Memory B cell (primary cell): ENCODE measurements around the gene UNC13B.

Experiments
- ATAC-seq: fragments of 150-1000 bp; cut with Tn5 transposase; 2 replicates; pipeline ENCODE4 v1.10.0; 2021; ENCODE audit warnings: low read depth, mild to moderate bottlenecking, moderate library complexity
- DNase-seq, 2 donors: peaks; one replicate each; pipeline ENCODE4 v3.0.0; 2022; ENCODE audit warnings: low spot score in 2 of 2
- H3K27ac Mint-ChIP-seq: one replicate; pipeline ENCODE4 v1.8.0; 2022; ENCODE audit warnings: mild to moderate bottlenecking, moderate library complexity, mixed read lengths
- H3K27me3 Mint-ChIP-seq: one replicate; pipeline ENCODE4 v1.8.0; 2022; ENCODE audit warnings: mixed read lengths
- H3K36me3 Mint-ChIP-seq: one replicate; pipeline ENCODE4 v1.8.0; 2022; ENCODE audit warnings: mild to moderate bottlenecking, mixed read lengths
- H3K4me1 Mint-ChIP-seq: one replicate; pipeline ENCODE4 v1.8.0; 2022; ENCODE audit warnings: mixed read lengths
- H3K4me3 Mint-ChIP-seq: one replicate; pipeline ENCODE4 v1.8.0; 2022; ENCODE audit warnings: mild to moderate bottlenecking, moderate library complexity, mixed read lengths
- H3K9me3 Mint-ChIP-seq: one replicate; pipeline ENCODE4 v1.8.0; 2022; ENCODE audit warnings: mixed read lengths

The UNC13B gene

DNA sequence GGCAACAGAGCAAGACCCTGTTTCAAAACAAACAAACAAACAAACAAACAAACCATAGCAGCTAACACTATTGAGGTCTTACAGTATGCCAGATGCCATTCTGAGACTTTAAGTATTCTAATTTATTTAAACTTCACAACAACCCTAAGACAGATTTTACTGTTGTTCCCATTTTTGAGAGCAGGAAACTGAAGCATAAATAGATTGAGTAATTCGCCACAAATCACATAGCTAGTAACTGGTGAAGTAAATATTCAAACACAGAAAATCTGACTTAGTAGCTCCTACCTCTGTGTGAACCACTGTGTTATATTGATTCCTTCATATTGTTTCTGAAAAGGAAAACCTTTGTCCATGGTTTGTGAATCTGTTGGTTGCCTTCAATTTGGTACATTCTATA lies 98.4 kb downstream of the UNC13B start:
- ATAC-seq (no peak), DNase-seq (no peak)
- no peaks in the 10 kb centered on the region for H3K9me3 Mint-ChIP-seq

DNA sequence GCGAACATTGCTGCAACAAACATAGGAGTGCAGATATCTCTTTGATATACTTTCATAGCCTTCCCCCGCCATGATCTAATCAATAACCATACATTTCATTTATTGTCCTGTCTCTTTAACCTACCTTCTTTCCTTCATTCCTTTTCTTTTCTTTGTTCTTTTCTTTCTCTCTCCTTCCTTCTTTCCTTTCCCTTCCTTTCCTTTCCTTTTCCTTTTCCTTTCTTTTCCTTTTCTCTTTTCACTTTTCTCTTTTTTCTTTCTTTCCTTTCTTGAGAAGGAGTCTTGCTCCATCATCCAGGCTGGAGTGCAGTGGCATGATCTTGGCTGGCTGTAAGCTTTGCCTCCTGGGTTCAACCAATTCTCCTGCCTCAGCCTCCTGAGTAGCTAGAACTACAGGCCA lies 100.3 kb downstream of the UNC13B start:
- H3K4me3 Mint-ChIP-seq, result no peak overlapping the region
- peaks cover 1% of the 10 kb centered on the region for H3K27me3 Mint-ChIP-seq
- no peaks in the 10 kb centered on the region for H3K9me3 Mint-ChIP-seq
- H3K36me3 Mint-ChIP-seq, result no peaks in the 10 kb centered on the region
- DNase-seq (no peak), ATAC-seq (no peak)
- no peaks in the 10 kb centered on the region for H3K4me1 Mint-ChIP-seq
- no peak overlapping the region for H3K27ac Mint-ChIP-seq

More for the DNA sequence above, 98.4 kb downstream of the UNC13B start:
- Mint-ChIP-seq H3K27me3 (peaks cover 1% of the 10 kb centered on the region), H3K4me3 (no peak overlapping the region), H3K36me3 (no peaks in the 10 kb centered on the region), H3K4me1 (no peaks in the 10 kb centered on the region), H3K27ac (no peak overlapping the region)

DNA sequence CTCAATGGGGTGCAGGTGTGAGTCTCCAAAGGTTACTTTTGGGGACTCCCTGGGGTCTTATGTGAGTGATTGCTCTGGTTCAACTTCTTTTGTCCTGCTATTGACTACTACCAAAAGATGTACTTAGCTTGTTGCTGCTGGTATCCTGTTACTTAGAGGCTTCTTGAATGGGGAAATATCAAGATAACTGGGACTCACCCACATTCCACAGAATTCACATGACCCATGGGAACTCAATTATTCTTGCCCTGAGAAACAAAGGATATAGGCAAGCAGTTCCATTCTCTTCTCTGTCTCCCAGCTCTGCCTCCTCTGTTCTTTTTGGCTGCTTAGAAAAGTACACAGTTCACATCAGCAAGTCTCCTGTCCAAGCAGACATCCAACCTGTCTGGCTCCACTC lies 105.9 kb downstream of the UNC13B start:
- H3K27ac Mint-ChIP-seq, result no peak overlapping the region
- no peaks in the 10 kb centered on the region for H3K36me3 Mint-ChIP-seq
- ATAC-seq, result no peak
- H3K4me1 Mint-ChIP-seq, result no peaks in the 10 kb centered on the region
- no peak for DNase-seq
- peaks cover 16% of the 10 kb centered on the region for H3K27me3 Mint-ChIP-seq
- no peak overlapping the region for H3K4me3 Mint-ChIP-seq
- no peaks in the 10 kb centered on the region for H3K9me3 Mint-ChIP-seq

DNA sequence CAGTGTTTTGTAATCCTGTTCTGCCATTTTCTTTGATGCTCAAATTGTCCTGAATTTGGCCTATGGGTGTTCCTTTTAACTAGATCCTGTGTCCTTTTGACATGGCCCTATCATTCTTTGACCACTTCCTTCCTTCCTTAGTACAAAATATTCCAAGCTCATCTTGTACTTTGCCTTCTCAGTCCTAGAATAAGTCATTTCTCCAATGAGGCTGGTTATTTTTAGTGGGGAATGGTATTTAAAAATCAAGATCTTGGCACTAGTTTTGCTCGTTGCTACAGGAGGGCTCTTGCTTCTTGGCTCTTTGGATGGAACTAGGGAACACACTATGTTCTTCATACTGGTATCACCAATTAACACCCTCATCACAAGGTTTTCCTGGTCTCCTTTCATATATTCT lies 108.1 kb downstream of the UNC13B start:
- no peak overlapping the region for H3K27ac Mint-ChIP-seq
- no peak for ATAC-seq
- no peak for DNase-seq
- no peak overlapping the region for H3K4me3 Mint-ChIP-seq
- no peaks in the 10 kb centered on the region for H3K4me1 Mint-ChIP-seq
- peaks cover 19% of the 10 kb centered on the region for H3K27me3 Mint-ChIP-seq
- no peaks in the 10 kb centered on the region for H3K9me3 Mint-ChIP-seq
- H3K36me3 Mint-ChIP-seq, result no peaks in the 10 kb centered on the region

DNA sequence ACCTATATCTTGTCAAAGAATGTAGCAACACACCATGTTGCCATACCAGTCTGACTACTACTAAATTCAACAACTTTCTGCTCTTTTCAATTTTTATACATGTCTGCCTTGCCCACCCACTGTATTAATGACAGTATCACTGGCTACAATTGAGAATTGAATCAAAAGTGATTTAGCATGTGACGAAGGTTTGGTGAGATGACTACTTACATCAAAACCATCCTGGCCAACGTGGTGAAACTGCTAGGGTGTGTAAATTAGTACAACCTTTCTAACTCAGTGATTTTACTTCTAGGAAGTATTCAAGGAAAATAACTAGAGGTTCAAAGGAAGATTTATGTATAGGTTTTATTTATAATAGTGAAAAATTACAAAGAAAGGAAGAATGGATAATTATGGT lies 109.8 kb downstream of the UNC13B start:
- peaks cover 19% of the 10 kb centered on the region for H3K27me3 Mint-ChIP-seq
- DNase-seq, result no peak
- H3K36me3 Mint-ChIP-seq, result no peaks in the 10 kb centered on the region

GRCh38 chr9:35272989-35273388 lies 111.2 kb downstream of the UNC13B start:
- peaks cover 2% of the 10 kb centered on the region for H3K4me1 Mint-ChIP-seq
- no peak for DNase-seq
- H3K4me3 Mint-ChIP-seq, result no peak overlapping the region
- H3K27me3 Mint-ChIP-seq, result peaks cover 13% of the 10 kb centered on the region
- ATAC-seq, result no peak
- H3K36me3 Mint-ChIP-seq, result no peaks in the 10 kb centered on the region
- H3K9me3 Mint-ChIP-seq, result no peaks in the 10 kb centered on the region
- H3K27ac Mint-ChIP-seq, result no peak overlapping the region

More for the DNA sequence above, 109.8 kb downstream of the UNC13B start:
- Mint-ChIP-seq H3K4me1 (no peaks in the 10 kb centered on the region), H3K27ac (no peak overlapping the region), H3K9me3 (no peaks in the 10 kb centered on the region), H3K4me3 (no peak overlapping the region)
- no peak for ATAC-seq

- DNase-seq (no peak), ATAC-seq (no peak)
- Mint-ChIP-seq H3K36me3 (no peaks in the 10 kb centered on the region), H3K4me3 (no peak overlapping the region), H3K27me3 (peaks cover 11% of the 10 kb centered on the region), H3K9me3 (no peaks in the 10 kb centered on the region), H3K27ac (no peak overlapping the region), H3K4me1 (peaks cover 2% of the 10 kb centered on the region)
These were observed 111.8 kb downstream of the UNC13B start for GRCh38 chr9:35273591-35273990.

- Mint-ChIP-seq H3K4me1 (peaks cover 2% of the 10 kb centered on the region), H3K4me3 (no peak overlapping the region), H3K9me3 (no peaks in the 10 kb centered on the region), H3K27me3 (peaks cover 12% of the 10 kb centered on the region), H3K36me3 (no peaks in the 10 kb centered on the region), H3K27ac (no peak overlapping the region)
- no peak for ATAC-seq
- DNase-seq, result no peak
These were observed 113.2 kb downstream of the UNC13B start for GRCh38 chr9:35274993-35275392.

DNA sequence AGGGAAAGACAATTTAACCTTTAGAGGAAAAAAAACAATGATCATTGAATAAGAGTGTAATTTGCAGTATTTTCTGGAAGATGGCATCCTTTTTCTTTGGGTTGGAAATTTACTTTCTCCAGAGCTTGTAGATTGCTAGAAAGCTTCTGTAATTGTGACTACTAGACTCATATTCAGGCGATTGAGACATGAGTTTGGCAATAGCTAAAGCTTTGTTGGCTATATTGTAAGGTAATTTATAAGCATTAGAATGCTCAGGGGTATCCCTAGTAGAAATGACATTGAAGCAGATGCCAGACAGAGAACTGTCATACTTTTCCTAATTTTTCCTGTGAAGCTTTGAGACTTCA lies 115.3 kb downstream of the UNC13B start:
- no peak overlapping the region for H3K27ac Mint-ChIP-seq
- DNase-seq, result no peak
- peaks cover 2% of the 10 kb centered on the region for H3K4me1 Mint-ChIP-seq
- H3K27me3 Mint-ChIP-seq, result peaks cover 8% of the 10 kb centered on the region
- no peaks in the 10 kb centered on the region for H3K9me3 Mint-ChIP-seq
- no peak overlapping the region for H3K4me3 Mint-ChIP-seq
- H3K36me3 Mint-ChIP-seq, result no peaks in the 10 kb centered on the region
- no peak for ATAC-seq

DNA sequence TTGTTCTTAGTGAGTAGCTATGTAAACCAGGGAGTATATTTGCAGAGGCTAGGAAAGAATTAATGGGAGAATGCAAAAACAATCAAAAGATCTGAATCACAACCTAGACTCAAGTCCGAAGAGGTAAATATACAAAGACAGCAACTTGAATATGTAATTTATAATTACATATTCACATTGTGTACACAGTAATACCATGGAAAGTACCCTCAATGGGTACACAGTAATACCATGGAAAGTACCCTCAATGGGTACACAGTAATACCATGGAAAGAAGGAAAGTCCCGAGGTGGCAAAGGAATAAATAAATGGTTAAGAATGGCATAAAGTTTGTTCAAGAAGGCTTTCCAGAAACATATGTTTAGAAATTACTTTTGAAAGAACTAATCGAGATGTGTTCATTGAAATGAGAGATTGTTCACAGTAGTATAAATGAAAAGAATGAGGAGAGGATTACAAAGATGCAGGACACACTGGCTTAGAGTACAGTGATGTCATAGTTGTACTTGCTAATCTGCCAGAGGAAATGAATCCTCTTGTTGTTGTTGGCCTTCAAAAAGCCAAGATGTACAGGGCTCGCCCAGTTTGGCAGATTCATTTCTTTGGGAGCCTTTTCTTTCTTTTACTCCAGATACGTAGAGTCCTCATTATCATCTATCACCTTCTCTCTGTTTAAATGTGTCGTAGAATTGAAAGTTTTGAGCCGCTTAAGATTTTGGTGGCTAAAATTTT lies 116.0 kb downstream of the UNC13B start:
- no peak for DNase-seq
- peaks cover 10% of the 10 kb centered on the region for H3K27me3 Mint-ChIP-seq
- no peak for ATAC-seq

DNA sequence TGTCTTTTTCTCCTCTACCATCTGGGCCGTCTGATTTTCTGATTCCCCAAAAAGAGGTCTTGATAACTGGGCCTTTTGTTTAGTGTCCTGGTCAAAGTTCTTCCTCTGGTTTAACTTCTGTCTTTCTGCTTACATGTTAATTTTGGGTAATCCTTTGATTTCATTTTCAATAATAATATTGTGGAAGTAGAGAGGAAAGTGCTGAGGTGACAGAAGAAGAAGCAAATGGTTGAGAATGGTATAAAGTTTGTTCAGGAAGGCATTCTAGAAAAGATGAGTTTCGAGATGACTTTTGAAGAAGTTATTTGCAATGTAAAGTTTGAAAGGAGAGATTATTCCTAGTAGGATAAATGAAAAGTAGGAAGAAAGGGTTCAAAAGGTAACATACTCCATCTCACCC lies 118.1 kb downstream of the UNC13B start:
- Mint-ChIP-seq H3K9me3 (no peaks in the 10 kb centered on the region), H3K27ac (no peak overlapping the region), H3K4me3 (no peak overlapping the region), H3K27me3 (peaks cover 12% of the 10 kb centered on the region), H3K4me1 (peaks cover 2% of the 10 kb centered on the region), H3K36me3 (no peaks in the 10 kb centered on the region)
- no peak for DNase-seq
- no peak for ATAC-seq

More for the DNA sequence above, 116.0 kb downstream of the UNC13B start:
- no peaks in the 10 kb centered on the region for H3K36me3 Mint-ChIP-seq
- H3K27ac Mint-ChIP-seq, result no peak overlapping the region
- H3K4me1 Mint-ChIP-seq, result peaks cover 2% of the 10 kb centered on the region
- H3K4me3 Mint-ChIP-seq, result no peak overlapping the region
- no peaks in the 10 kb centered on the region for H3K9me3 Mint-ChIP-seq

DNA sequence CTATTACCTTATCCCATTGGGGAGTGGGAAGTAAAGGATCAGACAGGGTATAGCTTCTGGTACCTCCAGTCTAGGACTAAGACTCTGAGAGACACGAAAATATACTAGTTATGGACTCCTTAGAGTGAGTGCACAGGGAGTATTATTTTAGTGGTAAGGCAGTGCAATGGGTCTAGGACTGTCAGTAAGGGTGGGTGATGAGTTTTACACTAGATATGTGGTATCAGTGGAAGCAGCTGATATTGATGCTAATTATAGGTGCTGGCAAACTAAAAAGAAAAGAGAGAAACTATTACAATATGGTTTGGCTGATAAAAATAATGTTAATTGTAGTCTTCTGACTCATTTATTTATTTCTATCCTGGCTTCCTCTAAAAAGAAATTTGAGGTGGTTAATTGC lies 118.6 kb downstream of the UNC13B start:
- no peak overlapping the region for H3K27ac Mint-ChIP-seq
- DNase-seq (no peak), ATAC-seq (no peak)
- H3K27me3 Mint-ChIP-seq, result peaks cover 12% of the 10 kb centered on the region
- no peaks in the 10 kb centered on the region for H3K9me3 Mint-ChIP-seq
- peaks cover 2% of the 10 kb centered on the region for H3K4me1 Mint-ChIP-seq
- no peak overlapping the region for H3K4me3 Mint-ChIP-seq
- no peaks in the 10 kb centered on the region for H3K36me3 Mint-ChIP-seq

DNA sequence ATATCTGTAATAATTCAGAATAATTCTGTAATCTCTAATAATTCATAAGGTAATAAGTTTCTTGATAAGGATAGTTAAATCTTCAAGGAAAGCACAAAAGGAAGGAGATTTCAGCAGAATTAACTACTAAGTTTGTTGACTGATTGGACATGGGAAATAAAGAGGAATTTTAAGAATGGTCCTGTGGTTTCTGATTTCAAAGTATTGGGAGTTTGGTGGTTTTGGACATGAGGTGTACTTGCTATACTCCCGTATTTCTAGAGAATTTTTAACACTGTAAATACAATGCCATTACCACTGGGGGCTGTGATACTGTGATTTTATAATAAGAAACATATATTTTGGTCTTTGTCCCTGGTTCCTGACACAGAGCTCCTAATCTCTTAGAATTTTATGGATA lies 123.9 kb downstream of the UNC13B start:
- Mint-ChIP-seq H3K27me3 (peaks cover 15% of the 10 kb centered on the region), H3K36me3 (peaks cover 2% of the 10 kb centered on the region), H3K4me1 (no peaks in the 10 kb centered on the region), H3K9me3 (peaks cover 6% of the 10 kb centered on the region), H3K4me3 (no peak overlapping the region), H3K27ac (no peak overlapping the region)
- ATAC-seq (no peak), DNase-seq (no peak)

- Mint-ChIP-seq H3K27me3 (peaks cover 15% of the 10 kb centered on the region), H3K4me3 (no peak overlapping the region), H3K27ac (no peak overlapping the region), H3K4me1 (no peaks in the 10 kb centered on the region), H3K9me3 (peaks cover 6% of the 10 kb centered on the region), H3K36me3 (peaks cover 2% of the 10 kb centered on the region)
- DNase-seq, result no peak
- ATAC-seq, result no peak
These were observed 124.6 kb downstream of the UNC13B start for GRCh38 chr9:35286381-35286780.

- Mint-ChIP-seq H3K4me1 (no peaks in the 10 kb centered on the region), H3K9me3 (peaks cover 6% of the 10 kb centered on the region), H3K27me3 (peaks cover 11% of the 10 kb centered on the region), H3K27ac (no peak overlapping the region), H3K4me3 (no peak overlapping the region), H3K36me3 (peaks cover 2% of the 10 kb centered on the region)
- ATAC-seq (no peak), DNase-seq (no peak)
These were observed 126.3 kb downstream of the UNC13B start for GRCh38 chr9:35287987-35288632.
